Calu3 (cell line): Measurements from ENCODE around the gene EPHB6. TPM values are rescaled to one million over a fixed set of nuclear protein-coding genes. Genes with fewer than 3 reads are reported as not detected.

Experiments
- BruUV-seq: library from RNA; stranded (reverse); fragments of 400-500 nt; replicated peaks from 2 replicates; lab custom pipeline; 2021; lab: Mats Ljungman, UMichigan
- CTCF ChIA-PET: fragments of 300-600 bp; sonication (Branson Sonifier 250); formaldehyde crosslinking; loops from one replicate; lab custom pipeline; 2022; ENCODE audit warnings: antibody characterized with exemption; lab: Charles Lee
- DNase-seq: peaks from one replicate; pipeline ENCODE4 v3.0.0; 2022
- H3K27ac Mint-ChIP-seq: one replicate; pipeline ENCODE4 v1.8.0; 2022; ENCODE audit warnings: mixed read lengths; ENCODE audit not compliant: unreplicated experiment
- H3K27me3 Mint-ChIP-seq: one replicate; pipeline ENCODE4 v1.8.0; 2022; ENCODE audit warnings: mixed read lengths; ENCODE audit not compliant: unreplicated experiment
- H3K36me3 Mint-ChIP-seq: one replicate; pipeline ENCODE4 v1.8.0; 2022; ENCODE audit warnings: mild to moderate bottlenecking, moderate library complexity, mixed read lengths; ENCODE audit not compliant: insufficient read depth, unreplicated experiment
- H3K4me1 Mint-ChIP-seq: one replicate; pipeline ENCODE4 v1.8.0; 2022; ENCODE audit warnings: mild to moderate bottlenecking, low read depth, mixed read lengths; ENCODE audit not compliant: unreplicated experiment
- H3K4me3 Mint-ChIP-seq: one replicate; pipeline ENCODE4 v1.8.0; 2022; ENCODE audit warnings: mild to moderate bottlenecking, low read depth, moderate library complexity, mixed read lengths; ENCODE audit not compliant: unreplicated experiment
- H3K9me3 Mint-ChIP-seq: one replicate; pipeline ENCODE4 v1.8.0; 2022; ENCODE audit warnings: low read depth, mixed read lengths; ENCODE audit not compliant: unreplicated experiment
- intact Hi-C: fragments of 100-400 bp; cut with micrococcal nuclease; formaldehyde crosslinking; loops from one replicate; pipeline ENCODE4 v1.10.0; 2022; ENCODE audit not compliant: unreplicated experiment
- total RNA-seq: library from RNA; stranded (reverse); gene quantifications from 2 replicates; pipeline ENCODE4 v1.2.3, GENCODE V29; 2022
- TF ChIP-seq, protein P1 (sequence below): fragments of 200-600 bp; IDR thresholded peaks from one replicate; pipeline ENCODE4 v1.8.0; 2022; ENCODE audit warnings: antibody characterized with exemption; ENCODE audit not compliant: unreplicated experiment

EPHB6 gene
- total RNA-seq, 1 experiment from 2014 or later: 3.0 TPM

GRCh38 chr7:142887282-142888015 is 32.6 kb downstream of the EPHB6 start:
- CTCF ChIA-PET: interaction anchor here (1.1 to 1.2 kb wide), 2 partner anchors 21 to 328 kb away, joined by 3 to 4 read pairs; no protein-coding TSS in a partner anchor
- no peaks in the 10 kb centered on the region for H3K9me3 Mint-ChIP-seq
- H3K27me3 Mint-ChIP-seq: peaks cover 72% of the 10 kb centered on the region
- peaks cover 38% of the 10 kb centered on the region for H3K4me1 Mint-ChIP-seq
- BruUV-seq: no TSS peak
- TF ChIP-seq, protein P1, sequence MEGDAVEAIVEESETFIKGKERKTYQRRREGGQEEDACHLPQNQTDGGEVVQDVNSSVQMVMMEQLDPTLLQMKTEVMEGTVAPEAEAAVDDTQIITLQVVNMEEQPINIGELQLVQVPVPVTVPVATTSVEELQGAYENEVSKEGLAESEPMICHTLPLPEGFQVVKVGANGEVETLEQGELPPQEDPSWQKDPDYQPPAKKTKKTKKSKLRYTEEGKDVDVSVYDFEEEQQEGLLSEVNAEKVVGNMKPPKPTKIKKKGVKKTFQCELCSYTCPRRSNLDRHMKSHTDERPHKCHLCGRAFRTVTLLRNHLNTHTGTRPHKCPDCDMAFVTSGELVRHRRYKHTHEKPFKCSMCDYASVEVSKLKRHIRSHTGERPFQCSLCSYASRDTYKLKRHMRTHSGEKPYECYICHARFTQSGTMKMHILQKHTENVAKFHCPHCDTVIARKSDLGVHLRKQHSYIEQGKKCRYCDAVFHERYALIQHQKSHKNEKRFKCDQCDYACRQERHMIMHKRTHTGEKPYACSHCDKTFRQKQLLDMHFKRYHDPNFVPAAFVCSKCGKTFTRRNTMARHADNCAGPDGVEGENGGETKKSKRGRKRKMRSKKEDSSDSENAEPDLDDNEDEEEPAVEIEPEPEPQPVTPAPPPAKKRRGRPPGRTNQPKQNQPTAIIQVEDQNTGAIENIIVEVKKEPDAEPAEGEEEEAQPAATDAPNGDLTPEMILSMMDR: no peak
- H3K4me3 Mint-ChIP-seq: no peak overlapping the region
- H3K36me3 Mint-ChIP-seq: peaks cover 4% of the 10 kb centered on the region
- intact Hi-C loops: loop anchor here (10.0 kb wide), 1 partner anchor 327 kb away; no protein-coding TSS in a partner anchor
- H3K27ac Mint-ChIP-seq: no peak overlapping the region
- DNase-seq: no peak

DNA sequence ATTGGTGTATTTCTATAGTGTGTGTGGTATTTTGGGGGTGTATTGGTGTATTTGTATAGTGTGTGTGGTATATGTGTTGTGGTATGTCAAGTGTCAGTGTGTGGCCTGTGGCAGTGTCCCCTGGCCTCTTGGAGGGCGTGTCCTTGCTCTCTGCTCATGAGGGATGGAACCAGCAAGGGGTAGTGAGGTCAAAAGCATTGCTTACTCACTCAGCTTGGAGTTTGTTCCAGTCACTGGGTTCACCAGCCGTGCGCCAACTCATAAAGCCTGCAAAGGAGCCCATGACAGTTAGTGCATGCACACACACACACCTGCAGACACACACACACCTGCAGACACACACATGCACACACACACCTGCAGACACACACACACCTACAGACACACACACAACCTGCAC is 34.9 kb downstream of the EPHB6 start:
- peaks cover 28% of the 10 kb centered on the region for H3K4me1 Mint-ChIP-seq
- CTCF ChIA-PET: no interaction called here
- peaks cover 64% of the 10 kb centered on the region for H3K27me3 Mint-ChIP-seq
- no peaks in the 10 kb centered on the region for H3K36me3 Mint-ChIP-seq
- no peaks in the 10 kb centered on the region for H3K9me3 Mint-ChIP-seq
- intact Hi-C loops: loop anchor here (10.0 kb wide), 1 partner anchor 325 kb away; no protein-coding TSS in a partner anchor
- TF ChIP-seq, protein P1: no peak
- no peak overlapping the region for H3K27ac Mint-ChIP-seq
- no peak for DNase-seq
- no TSS peak for BruUV-seq
- no peak overlapping the region for H3K4me3 Mint-ChIP-seq

- CTCF ChIA-PET: no interaction called here
- TF ChIP-seq, protein P1: no peak
- no peak overlapping the region for H3K4me3 Mint-ChIP-seq
- DNase-seq: no peak
- peaks cover 69% of the 10 kb centered on the region for H3K27me3 Mint-ChIP-seq
- no peak overlapping the region for H3K27ac Mint-ChIP-seq
- BruUV-seq: no TSS peak
- no peaks in the 10 kb centered on the region for H3K36me3 Mint-ChIP-seq
- peaks cover 18% of the 10 kb centered on the region for H3K4me1 Mint-ChIP-seq
- intact Hi-C loops: no loop called here
- no peaks in the 10 kb centered on the region for H3K9me3 Mint-ChIP-seq
Measured at GRCh38 chr7:142890874-142891485, 36.1 kb downstream of the EPHB6 start.

DNA sequence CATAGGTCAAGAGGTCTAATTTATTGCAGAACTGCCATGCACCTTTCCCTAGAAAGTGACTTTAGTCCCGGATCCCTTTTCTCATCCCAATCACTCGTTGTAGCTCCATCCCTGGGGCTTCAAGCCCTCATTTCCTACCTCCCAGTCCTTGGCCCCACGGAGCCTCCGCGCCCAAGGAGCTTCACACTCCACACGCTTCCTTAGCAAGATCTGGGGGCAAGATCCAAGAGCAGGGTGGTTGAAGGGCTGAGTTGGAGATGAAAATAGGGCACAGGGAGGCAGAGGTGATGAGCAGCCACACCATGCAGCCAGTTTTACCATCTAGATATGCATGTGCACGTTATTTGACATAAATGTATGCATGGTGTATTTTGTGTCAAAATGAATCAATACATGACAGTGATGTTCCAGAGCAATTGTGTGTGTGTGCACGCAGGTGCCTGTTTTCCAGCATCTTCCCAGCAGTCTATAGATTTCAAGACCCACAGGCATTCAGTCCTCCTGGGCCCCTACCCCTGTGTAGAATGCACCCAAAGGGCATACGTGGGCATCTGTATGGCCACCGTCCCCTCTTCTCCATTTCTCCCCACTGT is 36.7 kb downstream of the EPHB6 start:
- CTCF ChIA-PET: no interaction called here
- no peaks in the 10 kb centered on the region for H3K36me3 Mint-ChIP-seq
- no peaks in the 10 kb centered on the region for H3K9me3 Mint-ChIP-seq
- H3K27ac Mint-ChIP-seq: no peak overlapping the region
- peaks cover 16% of the 10 kb centered on the region for H3K4me1 Mint-ChIP-seq
- H3K27me3 Mint-ChIP-seq: peaks cover 74% of the 10 kb centered on the region
- no peak for DNase-seq
- no TSS peak for BruUV-seq
- TF ChIP-seq, protein P1: no peak
- H3K4me3 Mint-ChIP-seq: no peak overlapping the region
- intact Hi-C loops: no loop called here
